GM19240 (cell line): ENCODE measurements around the gene SOX2.

Experiments
- DNase-seq: peaks from one replicate; pipeline ENCODE4 v3.0.0; 2011; ENCODE audit warnings: low spot score; ENCODE audit not compliant: insufficient read length

SOX2 gene

DNA sequence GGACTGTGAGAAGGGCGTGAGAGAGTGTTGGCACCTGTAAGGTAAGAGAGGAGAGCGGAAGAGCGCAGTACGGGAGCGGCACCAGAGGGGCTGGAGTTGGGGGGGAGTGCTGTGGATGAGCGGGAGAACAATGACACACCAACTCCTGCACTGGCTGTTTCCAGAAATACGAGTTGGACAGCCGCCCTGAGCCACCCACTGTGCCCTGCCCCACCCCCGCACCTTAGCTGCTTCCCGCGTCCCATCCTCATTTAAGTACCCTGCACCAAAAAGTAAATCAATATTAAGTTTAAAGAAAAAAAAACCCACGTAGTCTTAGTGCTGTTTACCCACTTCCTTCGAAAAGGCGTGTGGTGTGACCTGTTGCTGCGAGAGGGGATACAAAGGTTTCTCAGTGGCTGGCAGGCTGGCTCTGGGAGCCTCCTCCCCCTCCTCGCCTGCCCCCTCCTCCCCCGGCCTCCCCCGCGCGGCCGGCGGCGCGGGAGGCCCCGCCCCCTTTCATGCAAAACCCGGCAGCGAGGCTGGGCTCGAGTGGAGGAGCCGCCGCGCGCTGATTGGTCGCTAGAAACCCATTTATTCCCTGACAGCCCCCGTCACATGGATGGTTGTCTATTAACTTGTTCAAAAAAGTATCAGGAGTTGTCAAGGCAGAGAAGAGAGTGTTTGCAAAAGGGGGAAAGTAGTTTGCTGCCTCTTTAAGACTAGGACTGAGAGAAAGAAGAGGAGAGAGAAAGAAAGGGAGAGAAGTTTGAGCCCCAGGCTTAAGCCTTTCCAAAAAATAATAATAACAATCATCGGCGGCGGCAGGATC, at the start of gene SOX2:
TSS of gene SOX2 (plus strand) at position 601 of the 811 bp plus-strand sequence. CDS start 436 bp downstream, outside the sequence.
- DNase-seq, result no peak

DNA sequence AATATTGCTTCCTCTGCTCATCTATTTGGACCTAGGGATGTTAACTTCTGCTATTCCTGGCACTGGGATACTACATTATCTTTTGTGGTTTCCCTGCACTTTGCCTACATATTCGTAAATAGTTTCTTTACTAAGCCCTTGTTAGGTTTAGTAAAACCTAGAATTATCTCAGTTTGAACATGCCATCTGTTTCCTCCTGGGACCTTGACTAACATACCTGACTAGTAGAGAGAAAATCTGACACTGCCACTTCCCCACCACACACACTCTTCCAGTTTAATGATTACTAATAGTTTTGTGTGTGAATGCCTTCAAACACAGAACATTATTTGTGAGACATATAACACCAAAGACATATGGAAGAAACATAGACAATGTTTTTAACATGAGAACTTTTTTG, 28.2 kb upstream of the SOX2 start:
- no peak for DNase-seq

DNA sequence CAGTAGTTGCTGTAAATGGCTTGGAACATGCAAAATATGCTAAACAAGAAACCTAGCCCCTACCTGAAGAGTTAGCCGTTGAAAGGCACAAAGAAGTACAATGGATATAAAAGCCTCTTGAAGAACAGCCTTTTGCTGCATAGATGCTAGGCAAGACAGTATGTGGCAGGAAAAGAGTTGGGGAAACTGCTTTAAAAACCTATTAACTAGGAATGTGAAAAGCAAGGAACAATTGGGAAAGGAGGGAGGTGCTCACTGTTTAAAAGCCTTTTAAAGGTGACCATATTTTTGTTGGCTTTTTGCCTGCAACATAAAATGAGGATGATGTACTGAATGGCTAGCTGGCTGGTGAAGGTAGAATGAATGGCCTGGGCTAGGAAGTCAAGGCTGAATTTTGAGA, 24.5 kb upstream of the SOX2 start:
- no peak for DNase-seq

DNA sequence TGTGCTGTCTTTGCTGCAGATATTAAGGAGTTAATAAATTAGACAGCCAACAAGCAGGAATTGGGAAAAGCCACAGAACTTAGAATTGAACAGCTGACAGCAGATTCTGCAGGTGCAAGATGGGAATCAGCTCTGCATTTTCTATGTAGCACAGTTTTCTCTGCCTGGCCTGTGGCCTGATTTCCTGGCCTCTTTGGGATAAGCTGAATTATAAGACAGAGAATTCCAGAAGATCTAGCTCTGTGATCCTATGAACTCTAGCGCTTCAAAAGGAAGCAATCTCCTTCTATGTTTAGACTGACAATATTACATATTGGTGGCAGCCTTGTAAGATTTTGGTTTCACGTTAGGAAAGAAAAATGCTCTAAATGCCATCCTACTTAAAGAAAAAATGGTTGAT, 24.0 kb upstream of the SOX2 start:
- no peak for DNase-seq

DNA sequence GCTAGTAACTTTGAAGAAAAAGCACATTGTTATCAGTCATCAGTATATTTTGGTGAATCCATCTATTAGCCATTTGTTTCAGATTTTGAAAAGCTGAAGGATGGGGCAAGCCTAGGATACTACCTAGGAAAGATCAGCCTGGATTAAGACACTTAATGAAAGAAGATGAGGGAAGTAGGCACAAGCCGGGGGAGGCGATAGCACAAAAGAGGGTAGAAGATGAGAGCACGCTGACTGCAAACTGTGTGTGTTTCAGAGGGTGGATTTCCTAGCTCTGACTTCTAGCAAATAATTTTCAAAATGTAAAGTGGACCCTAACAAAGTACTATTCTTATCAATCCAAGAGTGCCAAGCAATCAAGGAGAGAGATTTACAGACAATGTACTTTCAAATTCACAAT, 22.2 kb upstream of the SOX2 start:
- no peak for DNase-seq

DNA sequence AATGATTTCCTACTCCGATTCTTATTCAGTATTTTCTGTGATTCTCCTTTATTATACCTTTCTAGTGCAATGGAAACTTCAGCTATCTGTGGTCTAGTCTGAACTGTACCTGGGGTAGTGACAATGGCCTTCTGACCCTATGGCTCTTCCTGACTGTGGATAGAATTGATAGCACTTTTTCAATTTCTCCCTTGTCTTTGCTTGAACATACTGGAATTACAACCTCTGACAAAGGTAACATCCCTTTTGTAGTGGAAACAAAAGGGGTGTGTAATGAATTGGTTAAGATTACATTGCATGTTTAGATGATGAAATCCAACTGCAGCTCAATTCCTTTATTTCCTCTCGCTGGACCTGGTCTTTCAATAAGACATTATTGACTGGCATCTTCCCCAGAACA, 21.0 kb upstream of the SOX2 start:
- DNase-seq, result no peak

DNA sequence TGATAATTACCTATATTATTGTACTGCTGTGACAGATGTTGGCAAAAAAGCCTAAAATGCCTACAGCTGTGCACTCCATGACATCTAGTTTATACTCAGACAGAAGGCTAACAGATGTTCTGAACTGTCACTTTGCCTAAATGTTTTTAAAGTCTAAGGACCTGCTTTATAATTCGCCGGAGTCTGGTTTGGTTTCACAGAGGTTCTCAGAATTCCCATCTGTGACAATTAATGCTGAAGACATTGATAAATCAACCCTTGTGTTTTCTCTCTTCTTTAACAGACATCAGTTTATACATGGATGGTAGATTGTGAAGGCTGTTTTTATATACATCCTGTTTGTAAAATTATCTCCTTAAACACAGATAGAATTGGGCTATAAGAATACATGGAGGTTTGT, 19.8 kb upstream of the SOX2 start:
- DNase-seq, result no peak

DNA sequence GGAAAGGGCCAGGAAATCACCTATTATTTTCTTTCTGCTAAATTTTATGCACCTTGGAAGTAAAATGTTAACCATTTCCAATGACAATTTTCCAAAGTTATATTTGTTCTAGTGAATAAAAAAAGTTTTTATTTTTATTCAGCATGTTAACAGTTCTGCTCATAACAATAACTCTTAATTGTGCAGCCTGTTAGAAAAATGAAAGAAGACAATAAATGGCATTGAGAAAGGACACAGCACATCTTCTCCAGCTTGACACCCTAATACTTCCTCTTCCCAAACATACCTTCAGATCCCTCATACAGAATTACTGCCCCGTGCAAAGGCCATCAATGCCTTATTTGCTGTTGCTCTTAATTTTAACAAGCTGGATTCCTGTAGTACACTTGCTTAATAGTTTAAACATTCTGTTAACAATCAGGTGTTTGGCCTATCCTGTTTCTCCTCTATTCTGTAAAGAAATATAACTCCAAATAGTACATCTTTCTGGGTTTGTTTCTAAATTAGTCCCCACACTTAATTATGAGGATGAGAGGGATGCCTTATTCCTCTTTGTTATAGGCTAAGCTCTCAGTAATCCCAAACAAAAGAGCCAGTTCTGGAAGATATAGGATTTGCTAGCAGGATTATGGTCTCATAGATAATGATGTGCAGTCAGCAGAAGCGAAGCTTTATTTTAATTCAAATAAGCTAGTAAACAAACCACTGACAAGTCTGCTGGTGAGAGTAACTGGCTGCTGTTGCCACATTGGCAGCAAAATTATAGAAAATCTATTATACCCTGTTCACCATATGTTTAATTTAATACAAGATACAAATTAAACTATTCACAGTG, 19.2 kb upstream of the SOX2 start:
- no peak for DNase-seq

DNA sequence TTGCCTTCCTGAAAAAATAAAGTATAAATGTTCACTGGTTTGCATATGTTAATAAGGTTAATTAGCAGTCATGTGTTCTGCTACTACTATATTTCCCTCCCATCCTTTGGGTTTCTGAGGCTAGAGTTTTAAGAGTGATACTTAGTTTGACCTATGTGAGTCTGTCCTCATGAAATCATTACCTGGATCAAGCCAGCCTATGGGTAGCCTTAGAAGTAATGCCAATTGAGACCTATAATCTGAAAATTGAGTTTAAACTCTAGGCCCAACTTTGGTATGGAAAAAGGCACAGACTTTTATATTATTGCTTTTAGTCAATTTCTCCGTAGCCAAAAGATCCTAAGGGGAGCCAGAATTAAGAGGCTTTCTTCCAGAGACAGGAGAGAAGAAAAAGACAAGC, 18.4 kb upstream of the SOX2 start:
- no peak for DNase-seq

DNA sequence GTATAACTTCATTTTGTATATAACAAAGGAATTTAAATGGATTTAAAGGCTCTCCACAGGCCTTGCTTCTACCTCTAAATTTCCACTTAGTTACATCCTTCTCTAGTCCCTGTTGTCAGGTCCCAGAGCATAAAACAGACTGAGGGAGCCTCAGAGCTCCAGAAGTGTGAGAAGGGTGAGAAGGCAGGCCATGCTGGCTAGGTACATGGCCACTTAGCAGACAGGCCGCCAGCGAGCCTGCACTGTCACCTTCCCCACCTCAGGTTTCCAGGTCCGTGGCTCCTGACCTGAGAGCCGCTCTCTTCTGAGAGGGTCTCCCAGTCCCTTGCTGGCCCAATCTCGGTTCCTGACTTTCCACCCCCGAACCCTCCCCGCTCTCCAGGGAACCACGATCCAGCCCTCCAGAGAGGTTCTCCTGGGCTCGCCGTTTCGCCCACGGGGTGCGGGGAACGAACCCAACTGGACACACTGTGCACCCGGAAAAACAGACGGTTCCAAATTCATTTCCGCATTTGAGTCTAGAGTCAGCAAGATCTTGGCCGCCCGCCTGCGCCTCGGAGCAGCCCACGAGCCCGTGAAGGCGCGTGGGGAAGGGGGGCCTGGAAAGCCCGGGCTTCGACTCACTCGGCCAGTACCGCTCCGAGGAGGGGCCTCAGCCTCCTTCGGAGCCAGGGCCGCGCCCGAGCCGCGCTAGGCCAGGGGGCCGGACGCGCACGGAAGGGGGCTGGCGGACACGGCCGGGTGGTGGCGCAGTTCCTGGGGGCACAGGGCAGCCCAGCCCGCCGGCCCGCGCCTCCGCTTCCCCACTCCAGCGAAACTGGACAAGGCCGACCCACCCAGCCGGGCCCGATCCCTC, 16.7 kb upstream of the SOX2 start:
- no peak for DNase-seq

DNA sequence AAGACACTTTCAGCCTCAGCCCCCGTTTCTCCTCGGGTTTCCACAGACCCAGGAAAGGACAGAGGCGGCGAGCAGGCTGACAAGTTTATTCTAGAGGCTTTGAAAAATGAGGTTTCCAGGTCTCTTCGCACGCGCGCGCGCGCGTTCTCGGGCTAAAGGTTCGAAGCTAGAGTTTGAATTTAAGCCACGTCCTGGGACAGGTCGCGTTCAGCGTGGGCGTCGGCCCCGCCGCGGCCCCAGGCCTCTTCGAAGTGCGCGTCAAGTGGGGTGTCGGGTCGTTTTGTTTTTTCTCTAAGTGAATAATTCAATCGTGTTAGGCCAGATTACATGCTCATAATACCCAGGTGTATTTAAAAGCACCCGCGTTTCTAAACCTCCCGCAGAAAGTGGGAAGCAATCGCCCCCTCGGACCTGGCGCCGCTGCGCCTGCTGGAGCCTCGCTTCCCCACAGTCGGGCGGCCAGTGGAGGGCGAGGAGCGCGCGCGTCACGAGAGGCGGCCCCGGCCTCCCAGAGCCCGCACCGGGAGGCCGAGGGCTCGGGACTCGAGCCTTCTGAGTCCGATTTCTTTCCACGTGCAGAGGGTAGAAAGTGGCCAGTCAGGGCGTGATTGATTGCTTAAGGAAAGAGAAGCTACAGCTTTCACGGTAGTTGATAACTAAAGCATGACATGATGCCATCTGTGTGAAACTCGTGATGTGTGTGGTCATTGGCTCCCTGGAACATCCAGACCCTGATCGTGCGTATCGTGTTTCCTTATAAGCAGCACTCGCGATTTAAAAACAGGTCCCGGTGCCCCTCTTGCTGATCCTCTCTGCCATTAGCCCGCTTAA, 15.8 kb upstream of the SOX2 start:
- no peak for DNase-seq

DNA sequence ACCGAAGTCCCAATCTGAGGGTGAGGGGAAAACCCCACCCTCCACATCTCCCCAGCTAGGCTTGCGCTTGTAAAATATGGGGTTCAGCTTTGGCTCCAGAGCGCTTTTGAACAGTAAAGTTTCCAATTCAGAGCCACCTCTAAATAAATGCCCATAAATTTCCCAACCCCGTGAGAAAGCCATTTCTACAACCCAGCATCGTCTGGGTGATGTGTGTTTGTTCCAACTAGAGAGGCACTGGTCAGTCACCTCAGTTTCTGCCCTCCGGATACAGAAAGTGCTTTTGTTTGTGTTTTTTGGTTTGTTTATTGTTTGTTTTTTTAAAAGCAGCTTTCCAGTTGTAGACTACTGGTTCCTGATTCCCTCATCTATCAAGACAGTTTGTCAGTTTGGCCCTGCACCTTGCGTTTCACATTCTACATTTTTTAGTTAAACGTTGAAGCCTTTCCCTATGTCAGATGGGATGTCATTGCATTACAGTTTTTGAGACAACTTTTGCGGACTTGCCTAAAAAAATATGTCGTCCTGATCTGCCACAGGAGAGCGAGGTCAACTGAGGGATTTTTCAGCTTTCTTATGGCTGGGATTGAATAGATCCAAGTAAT, 15.0 kb upstream of the SOX2 start:
- DNase-seq, result no peak

DNA sequence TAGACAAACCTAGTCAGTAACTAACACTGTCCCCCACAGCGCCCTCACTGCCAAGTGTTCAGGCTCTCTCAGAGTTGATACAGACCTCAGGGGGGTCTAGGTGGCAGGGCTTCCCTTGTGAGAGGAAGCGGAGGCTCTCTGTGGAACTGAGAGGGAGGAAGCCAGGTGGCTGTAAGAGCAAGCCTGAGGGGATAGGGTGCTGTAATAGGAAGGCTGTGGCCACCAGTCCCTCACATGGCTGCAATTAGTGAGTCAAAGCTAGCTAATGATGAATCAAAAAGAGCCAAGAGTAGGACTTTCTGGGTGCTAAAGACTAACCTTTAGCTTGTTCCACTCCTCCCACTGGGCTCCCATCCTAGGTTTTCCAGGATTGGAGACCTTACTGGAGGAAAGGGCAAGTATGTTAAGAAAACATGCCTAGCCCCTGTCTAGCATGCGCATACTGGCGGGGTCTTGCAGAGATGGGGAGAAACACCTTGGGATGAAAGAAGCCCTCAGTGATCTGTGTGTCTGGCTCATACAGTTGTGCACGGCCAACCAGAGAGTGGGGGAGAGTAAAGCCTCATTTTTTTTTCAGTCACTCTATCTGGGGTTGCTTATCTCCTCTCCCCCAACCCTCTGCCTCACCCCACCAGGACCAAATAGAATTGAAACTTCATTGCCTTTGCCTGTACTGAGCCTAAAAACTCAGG, 13.3 kb upstream of the SOX2 start:
- DNase-seq, result no peak

DNA sequence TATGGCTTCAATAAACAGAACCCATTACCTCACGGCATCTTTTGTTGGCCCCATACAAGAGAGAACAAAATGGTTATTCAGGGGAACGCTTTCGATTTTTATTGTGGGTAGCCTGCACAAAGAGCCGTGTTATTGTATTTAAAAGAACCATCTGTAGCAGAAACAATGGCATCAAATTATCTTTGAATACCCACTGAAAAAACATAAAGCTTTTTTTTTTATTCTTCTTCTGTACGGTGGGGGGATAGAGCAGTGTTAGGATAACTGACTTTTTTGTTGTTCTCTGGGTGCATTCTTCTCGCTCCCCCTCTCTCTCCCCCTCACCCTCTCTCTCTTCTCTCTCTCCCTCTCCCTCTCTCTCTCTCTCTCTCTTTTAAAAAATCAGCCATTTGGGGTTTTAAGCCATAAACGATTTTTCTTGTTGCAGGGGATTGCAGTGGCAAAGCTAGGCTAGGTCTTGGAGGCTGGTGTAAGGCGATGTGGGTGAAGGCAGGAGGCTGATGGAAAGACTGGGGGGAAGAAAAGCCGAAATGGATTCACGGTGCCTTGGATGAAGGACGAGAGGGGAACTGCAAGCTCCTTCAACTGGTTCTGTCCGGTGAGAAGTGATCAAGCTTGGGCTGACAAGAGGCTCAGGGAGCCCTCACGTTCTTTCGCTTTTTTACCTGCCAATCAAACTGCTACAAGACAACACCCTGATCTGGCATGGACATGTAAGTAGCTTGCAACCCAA, 12.4 kb upstream of the SOX2 start:
- no peak for DNase-seq

DNA sequence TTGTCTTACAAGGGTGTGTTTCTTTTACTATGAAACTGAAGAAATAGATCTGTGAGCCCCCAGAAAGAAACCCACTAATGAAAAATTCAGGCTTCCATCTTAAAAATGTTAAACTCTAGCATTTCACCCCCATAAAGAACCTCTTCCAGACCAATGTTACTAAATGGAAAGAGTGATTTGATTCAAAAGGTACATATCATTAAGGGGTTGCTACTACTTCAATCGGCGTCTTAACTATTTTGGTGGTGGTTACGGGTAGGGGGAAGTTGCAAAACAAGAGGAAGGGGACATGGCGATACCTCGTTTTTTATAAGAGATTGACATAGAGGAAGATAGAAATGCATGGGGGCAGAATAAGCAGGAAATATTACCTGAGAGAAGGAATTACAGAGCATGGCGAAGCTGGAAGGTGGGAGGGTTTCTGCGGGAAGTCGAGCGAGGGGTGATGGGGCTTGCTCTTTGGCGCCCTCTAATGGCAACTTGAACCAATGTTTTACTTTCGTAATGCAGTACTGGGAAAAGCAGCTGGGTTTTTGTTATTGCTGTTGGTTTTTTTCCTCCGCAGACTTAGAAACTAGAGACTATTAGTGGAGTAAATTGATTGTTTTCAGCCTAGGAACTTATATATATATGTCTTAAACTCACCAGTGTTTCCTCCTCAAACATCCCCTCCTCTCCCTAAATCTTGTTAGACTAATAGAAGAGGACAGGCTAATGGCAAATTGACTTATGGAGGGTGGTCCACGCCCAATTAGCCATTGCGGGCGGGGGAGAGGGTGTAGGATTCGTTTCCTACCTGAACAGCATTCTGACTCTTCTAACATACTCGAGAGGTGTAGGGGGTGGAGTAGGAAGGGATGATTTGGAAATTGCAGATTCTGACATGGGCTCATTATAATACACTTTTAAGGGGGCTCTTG, 11.3 kb upstream of the SOX2 start:
- DNase-seq, result no peak

DNA sequence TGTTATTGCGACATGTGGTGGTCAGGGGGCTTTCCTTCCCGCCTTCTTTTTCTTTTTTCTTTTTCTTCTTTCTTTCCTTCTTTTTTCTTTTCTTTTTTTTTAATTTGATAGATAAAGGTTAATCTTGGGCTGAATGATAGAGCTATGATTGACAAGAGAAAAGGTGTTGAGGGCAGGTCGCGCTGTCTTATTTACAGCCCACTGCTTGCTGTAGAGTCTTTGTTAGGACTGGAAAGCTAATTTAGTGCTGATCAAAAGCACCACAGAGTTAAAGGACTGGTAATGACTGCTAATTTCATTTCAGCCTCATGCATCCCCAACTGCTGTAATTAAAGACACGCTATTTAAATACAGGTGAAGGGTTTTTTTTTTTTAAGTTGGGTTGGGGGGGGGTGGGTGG, 10.6 kb upstream of the SOX2 start:
- DNase-seq, result no peak

DNA sequence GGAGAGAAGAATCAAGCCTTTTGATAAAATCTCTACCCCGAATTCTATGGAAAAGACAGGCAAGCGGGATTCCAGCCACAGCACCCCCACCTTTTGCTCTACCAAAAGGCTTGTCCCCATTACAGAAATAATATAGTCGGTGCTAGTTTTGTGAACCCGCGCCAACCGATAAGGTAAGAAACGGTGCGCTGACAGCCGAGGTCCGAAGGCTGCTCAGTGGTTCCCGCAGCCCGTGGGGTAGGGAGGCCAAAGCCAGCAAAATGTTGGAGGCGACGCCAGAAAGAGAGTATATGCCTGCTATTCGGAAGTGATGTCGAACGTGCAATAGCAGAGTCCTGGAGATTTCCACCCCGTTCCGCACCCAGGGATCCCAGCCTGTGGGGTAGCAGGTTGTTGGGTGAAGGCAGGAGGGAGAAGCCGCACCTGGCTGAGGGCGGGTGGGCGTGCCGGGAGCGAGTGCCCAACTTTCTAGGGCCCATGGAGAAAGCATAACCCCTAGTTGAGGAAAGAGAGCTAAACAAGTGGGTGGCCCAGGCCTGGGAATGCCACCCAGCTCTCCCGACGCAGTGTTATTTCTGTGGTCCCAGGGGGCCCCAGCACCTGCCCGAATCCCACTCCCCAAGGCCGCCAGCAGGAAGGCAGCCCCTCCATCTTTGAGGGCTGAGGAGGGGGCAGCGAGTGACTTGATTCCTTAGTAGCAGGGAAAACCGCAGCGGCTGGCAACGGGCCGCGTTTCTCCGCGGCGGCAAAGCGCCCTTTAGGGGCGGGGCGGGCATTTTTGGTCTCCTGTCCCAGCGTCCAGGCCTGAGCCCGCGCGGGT, 7.9 kb upstream of the SOX2 start:
- no peak for DNase-seq
